K562 (cell line): ENCODE measurements around the gene ITPR1. TPM values are rescaled to one million over a fixed set of nuclear protein-coding genes. Genes with fewer than 3 reads are reported as not detected.
A peak's percentile ranks its signal among the peaks of the same experiment; 100 is the strongest.

Source experiments
- ATF4 ChIP-seq: fragments of 450-650 bp; formaldehyde crosslinking; IDR thresholded peaks from 2 replicates; pipeline ENCODE4 v1.4.0; 2022; ENCODE audit warnings: mild to moderate bottlenecking, moderate library complexity
- DMBX1 ChIP-seq: fragments of 250-450 bp; sonication (Bioruptor Pico); IDR thresholded peaks from 2 replicates; pipeline ENCODE4 v1.8.0; 2022; ENCODE audit warnings: inconsistent platforms, mild to moderate bottlenecking, moderate library complexity, borderline replicate concordance
- DNMT1 ChIP-seq: fragments of 450-650 bp; IDR thresholded peaks from 2 replicates; pipeline ENCODE4 v1.6.1; 2016; ENCODE audit warnings: antibody characterized with exemption, mild to moderate bottlenecking
- FOXA3 ChIP-seq, 2 experiments: fragments of 450-650 bp in 1 of 2; sonication (generic) in 1 of 2; formaldehyde crosslinking; IDR thresholded peaks in 1 of 2; conservative IDR thresholded peaks in 1 of 2; 2 replicates each; pipeline versions ENCODE4 v1.4.0 to v1.8.0; 2020 to 2022; ENCODE audit warnings: mild to moderate bottlenecking in 2 of 2, missing genetic modification reagents in 1 of 2
- GATA2 ChIP-seq: sonication (generic); formaldehyde crosslinking; IDR thresholded peaks from 2 replicates; pipeline ENCODE4 v1.4.0; 2020; ENCODE audit warnings: mild to moderate bottlenecking, missing genetic modification reagents
- MBD1 ChIP-seq: fragments of 250-450 bp; sonication (Bioruptor Pico); IDR thresholded peaks from 2 replicates; pipeline ENCODE4 v1.8.0; 2022; ENCODE audit warnings: inconsistent platforms
- MLLT1 ChIP-seq, 2 experiments: fragments of 450-650 bp; IDR thresholded peaks; 2 replicates each; pipeline ENCODE4 v1.6.1; 2016
- MTA1 ChIP-seq: fragments of 450-650 bp; IDR thresholded peaks from 2 replicates; pipeline ENCODE4 v1.6.1; 2017; ENCODE audit warnings: borderline replicate concordance
- POLR2AphosphoS2 ChIP-seq: IDR thresholded peaks from 2 replicates; pipeline ENCODE4 v1.6.1; 2012; ENCODE audit warnings: low read length, improper control_type of control experiment
- PTBP1 ChIP-seq: fragments of 200-400 bp; formaldehyde crosslinking; IDR thresholded peaks from 2 replicates; pipeline ENCODE4 v1.6.1; 2017; ENCODE audit warnings: low read depth, low read length
- TFAP4 ChIP-seq: sonication (generic); formaldehyde crosslinking; IDR thresholded peaks from 2 replicates; pipeline ENCODE4 v1.8.0; 2022; ENCODE audit warnings: missing genetic modification reagents, mild to moderate bottlenecking, moderate library complexity, borderline replicate concordance
- THRB ChIP-seq: fragments of 450-650 bp; formaldehyde crosslinking; conservative IDR thresholded peaks from 2 replicates; pipeline ENCODE4 v1.4.0; 2022; ENCODE audit warnings: mild to moderate bottlenecking, missing genetic modification characterization
- TSHZ1 ChIP-seq: fragments of 250-450 bp; sonication (Bioruptor Pico); IDR thresholded peaks from 2 replicates; pipeline ENCODE4 v1.4.0; 2020; ENCODE audit warnings: mild to moderate bottlenecking, moderate library complexity
- ZC3H11A ChIP-seq: IDR thresholded peaks from 2 replicates; pipeline ENCODE4 v1.6.1; 2012; ENCODE audit warnings: low read depth, low read length, improper control_type of control experiment
- ZNF197 ChIP-seq: fragments of 200-800 bp; sonication (Bioruptor generic); IDR thresholded peaks from 2 replicates; pipeline ENCODE4 v1.6.1; 2016; ENCODE audit warnings: low read depth, missing genetic modification characterization, missing compliant biosample characterization
- ZNF764 ChIP-seq: fragments of 250-450 bp; sonication (Bioruptor Pico); IDR thresholded peaks from 2 replicates; pipeline ENCODE4 v1.4.0; 2020; ENCODE audit warnings: low read depth, mild to moderate bottlenecking, moderate library complexity
- polyA plus RNA-seq, 8 experiments: library from polyadenylated mRNA; depleted of rRNA in 4 of 8; stranded (reverse) in 5 of 8; unstranded in 3 of 8; fragments of >200 nt; fragmentation: Nextera tagmentation in 2 of 8; fragmentation: Illumina TruSeq in 1 of 8; extraction: Ambion mirVana in 2 of 8; extraction: Trizol in 1 of 8; gene quantifications; 2 replicates each; pipeline versions ENCODE4 v1.2.1 to v1.2.3, GENCODE V29; 2011 to 2014; ENCODE audit warnings: inconsistent platforms in 1 of 8, missing spikeins in 1 of 8
- total RNA-seq, 7 experiments: library from RNA; depleted of rRNA in 6 of 7; stranded (reverse); fragments of >200 nt in 6 of 7; fragmentation: Illumina TruSeq in 2 of 7; extraction: Trizol in 2 of 7; gene quantifications; 2 replicates each; pipeline versions ENCODE4 v1.2.1 to v1.2.3, GENCODE V29; 2011 to 2021; ENCODE audit warnings: low replicate concordance in 1 of 7

The ITPR1 gene
- total and polyA plus RNA-seq, 9 of the 15 experiments (the other 6 are each of a cell fraction or from before 2014, with no cell fraction given) = 22.4 to 40.0 (median 27.4) TPM

GRCh38 chr3:4504340-4505261 lies 11.5 kb downstream of the ITPR1 start (continued):
- no peak for TF ChIP-seq MBD1 (CRISPR knock-in tag)
- no peak for TF ChIP-seq POLR2AphosphoS2
- TF ChIP-seq PTBP1 = no peak
- TF ChIP-seq THRB (CRISPR knock-in tag) = 0 out of 2 replicates have a peak, but pooled peaks have one; percentile 9
- no peak for TF ChIP-seq FOXA3 (CRISPR knock-in tag; conservative IDR thresholded peaks at IDR 0.05 in 1 of 2, IDR thresholded peaks at IDR 0.05 in 1 of 2)
- TF ChIP-seq ZNF197 (CRISPR knock-in tag) = no peak
- TF ChIP-seq ATF4 = no peak
- no peak for TF ChIP-seq MLLT1 (IDR thresholded peaks at IDR 0.05)
- TF ChIP-seq TSHZ1 (CRISPR knock-in tag) = no peak
- TF ChIP-seq ZNF764 (CRISPR knock-in tag) = no peak
- TF ChIP-seq ZC3H11A = no peak
- TF ChIP-seq DNMT1 = no peak
- no peak for TF ChIP-seq MTA1
- TF ChIP-seq DMBX1 (CRISPR knock-in tag) = 0 out of 2 replicates have a peak, but pooled peaks have one; percentile 13
- no peak for TF ChIP-seq GATA2
- no peak for TF ChIP-seq TFAP4 (CRISPR knock-in tag)
